ENCODE data around the gene CDCA3. TPM values are rescaled to one million over a fixed set of nuclear protein-coding genes. Genes with fewer than 3 reads are reported as not detected.

The CDCA3 gene
- total RNA-seq, 2 experiments from 2014 or later = 87.8 to 99.7 TPM

DNA sequence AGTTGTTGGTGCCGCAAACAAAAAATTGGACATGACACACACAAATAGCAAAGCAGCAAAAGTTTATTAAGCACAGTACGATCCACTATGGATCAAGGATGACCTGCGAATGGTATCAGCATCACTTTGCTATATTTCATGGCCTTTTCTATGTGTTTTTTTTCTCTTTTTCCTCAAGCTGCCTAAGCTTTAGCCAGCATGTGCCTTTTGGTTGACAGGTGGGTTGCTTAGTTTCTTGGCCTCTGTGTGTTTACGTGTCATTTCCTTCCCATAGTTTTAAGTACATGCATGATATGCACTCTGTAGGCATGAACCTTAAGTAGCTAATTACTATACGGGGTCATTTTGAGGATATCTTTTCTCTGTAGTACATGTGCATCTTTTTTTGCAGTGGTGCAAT is 51.9 kb downstream of the CDCA3 start:
- no peaks in the 10 kb centered on the region for H3K27me3 Mint-ChIP-seq
- H3K36me3 Mint-ChIP-seq (ENCODE audit: low read depth) = peaks cover 58% of the 10 kb centered on the region
- ATAC-seq = no peak
- CTCF ChIA-PET = interaction anchor here (1.1 kb wide), 1 partner anchor 9 kb away, joined by 4 read pairs; no protein-coding TSS in a partner anchor
- POLR2A ChIA-PET = no interaction called here
- no peak overlapping the region for H3K4me3 Mint-ChIP-seq
- H3K4me1 Mint-ChIP-seq = peaks cover 44% of the 10 kb centered on the region
- intact Hi-C loops (cut with DNase I, micrococcal nuclease) = no loop called here
- no peak overlapping the region for H3K27ac Mint-ChIP-seq
- H3K9me3 Mint-ChIP-seq (ENCODE audit: low read depth) = no peaks in the 10 kb centered on the region
- DNase-seq = no peak

Other genes with a start within 250 kb of the CDCA3 start
- gene CHD4, start 243.9 kb downstream of the CDCA3 start, total RNA-seq = 100 to 1,000 TPM; 279 to 322 TPM
- 1 to 10 TPM; 3.5 TPM for gene LPAR5, start 215.3 kb downstream of the CDCA3 start, total RNA-seq
- 1 to 10 TPM; 1.7 to 3.3 TPM for gene ACRBP, start 203.9 kb downstream of the CDCA3 start, total RNA-seq
- 10 to 100 TPM; 14.9 to 17.6 TPM for gene ING4, start 188.2 kb downstream of the CDCA3 start, total RNA-seq
- gene ZNF384, start 161.9 kb downstream of the CDCA3 start, total RNA-seq = 10 to 100 TPM; 61.4 to 79.0 TPM
- gene PIANP, start 150.5 kb downstream of the CDCA3 start, total RNA-seq = under 1 TPM; 0.32 to 0.93 TPM
- 10 to 100 TPM; 38.3 to 41.6 TPM for gene COPS7A, start 127.2 kb downstream of the CDCA3 start, total RNA-seq
- gene MLF2, start 98.1 kb downstream of the CDCA3 start, total RNA-seq = 100 to 1,000 TPM; 142 to 144 TPM
- gene PTMS, start 84.9 kb downstream of the CDCA3 start, total RNA-seq = 100 to 1,000 TPM in 1 of 2 experiments, 10 to 100 TPM in 1; 62.2 to 105 TPM
- 10 to 100 TPM; 88.2 to 93.9 TPM for gene LAG3, start 78.8 kb downstream of the CDCA3 start, total RNA-seq
- 100 to 1,000 TPM; 206 to 211 TPM for gene CD4, start 61.8 kb downstream of the CDCA3 start, total RNA-seq
- gene GPR162, start 29.5 kb downstream of the CDCA3 start, total RNA-seq = under 1 TPM; 0.11 to 0.26 TPM
- gene P3H3, start 22.9 kb downstream of the CDCA3 start, total RNA-seq = 1 to 10 TPM in 1 of 2 experiments, under 1 TPM in 1; 0.86 to 1.3 TPM
- under 1 TPM; 0.66 to 0.76 TPM for gene GNB3, start 10.4 kb downstream of the CDCA3 start, total RNA-seq
- gene USP5, start 864 bp upstream of the CDCA3 start, total RNA-seq = 100 to 1,000 TPM; 128 to 132 TPM
- gene TPI1, start 16.2 kb upstream of the CDCA3 start, total RNA-seq = 1,000 to 10,000 TPM; 1,824 to 2,753 TPM
- 1 to 10 TPM; 1.7 to 2.2 TPM for gene SPSB2, start 22.0 kb upstream of the CDCA3 start, total RNA-seq
- gene LRRC23, start 53.5 kb upstream of the CDCA3 start, total RNA-seq = 1 to 10 TPM; 6.4 to 7.0 TPM
- 100 to 1,000 TPM; 301 to 317 TPM for gene ENO2, start 63.3 kb upstream of the CDCA3 start, total RNA-seq
- gene ATN1, start 76.7 kb upstream of the CDCA3 start, total RNA-seq = 10 to 100 TPM; 32.2 to 32.4 TPM
- gene RNU7-1, start 92.5 kb upstream of the CDCA3 start, total RNA-seq = not detected
- gene C12orf57, start 92.7 kb upstream of the CDCA3 start, total RNA-seq = 100 to 1,000 TPM; 189 to 208 TPM
- 100 to 1,000 TPM; 335 to 483 TPM for gene PTPN6, start 100.1 kb upstream of the CDCA3 start, total RNA-seq
- 100 to 1,000 TPM; 398 to 502 TPM for gene PHB2, start 119.4 kb upstream of the CDCA3 start, total RNA-seq
- 100 to 1,000 TPM in 1 of 2 experiments, 10 to 100 TPM in 1; 85.0 to 106 TPM for gene EMG1, start 119.6 kb upstream of the CDCA3 start, total RNA-seq
- gene LPCAT3, start 167.2 kb upstream of the CDCA3 start, total RNA-seq = 10 to 100 TPM; 20.8 to 28.0 TPM
- gene C1S, start 209.4 kb upstream of the CDCA3 start, total RNA-seq = 1 to 10 TPM; 2.4 to 2.8 TPM
- 1 to 10 TPM; 1.4 to 2.2 TPM for gene C1R, start 241.2 kb upstream of the CDCA3 start, total RNA-seq

Data from activated CD4-positive, alpha-beta T cell treated with anti-CD3 and anti-CD28 coated beads for 36 hours (primary cell).